Skeletal muscle tissue (tissue), 4 donors: ENCODE data around the gene PDK2. TPM values are rescaled to one million over a fixed set of nuclear protein-coding genes. Genes with fewer than 3 reads are reported as not detected.

ENCODE experiments used
- H3K27ac ChIP-seq: one replicate; pipeline ENCODE4 v1.7.0; 2013; ENCODE audit warnings: mild to moderate bottlenecking, low read depth, low read length, inconsistent platforms
- H3K27me3 ChIP-seq, 3 donors: one replicate each; pipeline ENCODE4 v1.7.0; 2013; ENCODE audit warnings: low read length in 3 of 3; ENCODE audit not compliant: control insufficient read depth in 3 of 3, insufficient read depth in 3 of 3
- H3K36me3 ChIP-seq, 3 donors: one replicate each; pipeline ENCODE4 v1.7.0; 2013; ENCODE audit warnings: low read length in 3 of 3; ENCODE audit not compliant: control insufficient read depth in 3 of 3, insufficient read depth in 3 of 3
- H3K4me1 ChIP-seq, 3 donors: one replicate each; pipeline ENCODE4 v1.7.0; 2013; ENCODE audit warnings: low read length in 3 of 3, mild to moderate bottlenecking in 3 of 3; ENCODE audit not compliant: control insufficient read depth in 3 of 3, insufficient read depth in 3 of 3
- H3K4me3 ChIP-seq, 3 donors: one replicate each; pipeline ENCODE4 v1.7.0; 2013; ENCODE audit warnings: low read length in 3 of 3
- H3K9ac ChIP-seq, 3 donors: one replicate each; pipeline ENCODE4 v1.7.0; 2013; ENCODE audit warnings: low read length in 3 of 3, mild to moderate bottlenecking in 3 of 3, moderate library complexity in 2 of 3, low read depth in 1 of 3
- H3K9me3 ChIP-seq, 3 donors: one replicate each; pipeline ENCODE4 v1.7.0; 2013; ENCODE audit warnings: low read length in 3 of 3; ENCODE audit not compliant: control insufficient read depth in 3 of 3
- total RNA-seq: library from RNA; depleted of rRNA; stranded (reverse); fragments of >200 nt; gene quantifications from one replicate; pipeline ENCODE4 v1.2.3, GENCODE V29; 2014
- donor health status: Osteomylitis.

Gene PDK2
- total RNA-seq, 1 donor from 2014 or later = 18.8 TPM

DNA sequence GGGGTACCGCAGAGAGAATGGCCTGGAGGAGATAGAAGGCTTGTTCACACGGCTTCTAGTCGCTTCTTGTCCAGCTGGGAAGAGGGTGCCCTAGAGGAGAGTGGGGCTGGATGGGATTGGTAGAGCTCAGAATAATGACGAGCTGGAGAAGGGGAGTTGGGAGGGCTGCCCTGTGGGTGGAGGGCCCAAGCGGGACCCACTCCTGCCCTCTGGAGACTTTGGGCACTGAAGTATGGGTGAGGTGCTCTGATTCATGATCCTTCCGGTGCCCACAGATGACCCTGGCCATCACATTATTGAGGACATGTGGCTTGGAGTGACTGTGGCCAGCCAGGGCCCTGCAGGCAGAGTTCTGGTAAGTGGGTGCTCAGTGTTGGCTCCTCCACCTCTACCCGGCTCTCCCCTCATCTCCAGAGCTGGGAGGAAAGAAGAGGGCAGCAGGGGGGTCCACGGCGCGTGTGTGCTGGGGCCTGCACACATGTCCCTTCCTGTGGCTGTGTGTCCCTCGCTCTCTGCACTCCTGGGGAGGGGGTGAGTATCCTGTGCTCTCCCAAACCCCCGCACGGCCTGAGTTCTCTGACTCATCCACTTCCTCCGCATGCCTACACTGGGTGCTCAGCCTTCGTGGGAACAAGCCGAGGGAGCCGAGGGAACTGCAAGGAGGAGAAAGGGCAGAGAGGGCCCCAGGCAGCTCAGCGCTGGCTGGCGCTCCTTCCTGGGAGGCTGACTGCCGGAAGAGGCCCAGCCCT is 30.7 kb upstream of the PDK2 start:
- Histone ChIP-seq H3K9ac (peak overlapping the region in 1 of 3 donors; percentile 69), H3K27ac (peak overlapping the region; percentile 91), H3K27me3 (no peaks in the 10 kb centered on the region), H3K4me3 (no peak overlapping the region), H3K36me3 (no peaks in the 10 kb centered on the region), H3K4me1 (peaks cover 77 to 87% (median 83%) of the 10 kb centered on the region in 3 donors), H3K9me3 (no peaks in the 10 kb centered on the region)

DNA sequence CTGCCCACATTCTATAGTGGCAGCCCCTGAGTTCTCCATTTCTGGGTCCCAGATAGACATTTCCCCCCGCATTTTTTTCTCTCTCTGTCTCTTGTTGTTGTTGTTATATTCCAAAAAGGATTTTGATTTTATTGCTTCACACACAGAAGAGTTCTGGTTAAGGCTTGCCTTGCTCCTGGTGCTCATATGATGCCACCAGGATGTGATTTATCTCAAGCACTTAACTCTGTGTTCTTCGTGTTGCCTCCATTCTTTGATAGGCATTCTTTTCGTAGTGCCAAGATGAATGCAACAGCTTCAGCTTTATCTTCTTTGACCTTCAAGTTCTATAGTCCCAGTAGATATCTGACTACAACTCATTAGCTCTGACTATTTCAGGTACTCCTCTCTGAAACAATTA is 30.1 kb upstream of the PDK2 start:
- Histone ChIP-seq H3K4me3 (no peak overlapping the region), H3K27ac (peak overlapping the region; percentile 91), H3K4me1 (peaks cover 71 to 84% (median 77%) of the 10 kb centered on the region in 3 donors), H3K27me3 (no peaks in the 10 kb centered on the region), H3K36me3 (peaks cover 0 to 5% (median 3%) of the 10 kb centered on the region in 3 donors), H3K9me3 (no peaks in the 10 kb centered on the region), H3K9ac (peak overlapping the region in 2 of 3 donors; percentile 43 to 69)

DNA sequence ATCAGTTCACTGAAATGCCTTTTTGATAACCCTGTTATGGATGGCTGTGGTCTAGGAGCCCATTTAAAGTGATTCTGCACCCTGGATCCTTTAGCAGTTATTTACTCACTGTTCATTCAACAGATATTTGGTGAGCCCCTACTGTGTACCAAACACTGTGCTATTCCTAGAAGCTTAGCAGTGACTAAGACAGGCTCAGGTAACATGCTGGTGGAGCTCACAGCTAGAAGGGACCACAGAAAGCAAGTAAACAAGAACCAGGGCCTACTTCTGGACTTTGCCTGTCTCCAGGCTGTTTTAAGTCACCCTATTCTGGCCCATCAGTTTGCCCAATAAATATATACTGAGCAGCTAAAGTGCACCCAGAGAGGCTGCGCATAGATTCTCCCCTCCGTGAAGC is 28.2 kb upstream of the PDK2 start:
- H3K9ac ChIP-seq = peak overlapping the region; percentile 60 to 80 (median 66)

DNA sequence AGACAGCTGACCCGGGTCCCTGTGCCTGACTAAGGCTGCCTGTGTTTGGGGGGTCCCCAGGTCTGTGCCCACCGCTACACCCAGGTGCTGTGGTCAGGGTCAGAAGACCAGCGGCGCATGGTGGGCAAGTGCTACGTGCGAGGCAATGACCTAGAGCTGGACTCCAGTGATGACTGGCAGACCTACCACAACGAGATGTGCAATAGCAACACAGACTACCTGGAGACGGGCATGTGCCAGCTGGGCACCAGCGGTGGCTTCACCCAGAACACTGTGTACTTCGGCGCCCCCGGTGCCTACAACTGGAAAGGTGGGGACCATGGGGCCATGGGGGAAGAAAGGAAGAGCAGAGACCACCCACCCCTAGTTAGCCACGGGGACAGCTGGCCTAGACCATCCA is 27.2 kb upstream of the PDK2 start:
- no peaks in the 10 kb centered on the region for H3K27me3 ChIP-seq
- H3K4me1 ChIP-seq = peaks cover 43 to 59% (median 47%) of the 10 kb centered on the region in 3 donors
- peaks cover 11 to 21% (median 20%) of the 10 kb centered on the region in 3 donors for H3K36me3 ChIP-seq
- H3K27ac ChIP-seq = peak overlapping the region; percentile 88
- no peaks in the 10 kb centered on the region for H3K9me3 ChIP-seq
- H3K4me3 ChIP-seq = no peak overlapping the region
- H3K9ac ChIP-seq = peak overlapping the region in 2 of 3 donors; percentile 66 to 80

More for the DNA sequence above, 28.2 kb upstream of the PDK2 start:
- peaks cover 53 to 69% (median 57%) of the 10 kb centered on the region in 3 donors for H3K4me1 ChIP-seq
- no peaks in the 10 kb centered on the region for H3K27me3 ChIP-seq
- H3K36me3 ChIP-seq = peaks cover 11 to 16% (median 14%) of the 10 kb centered on the region in 3 donors
- no peaks in the 10 kb centered on the region for H3K9me3 ChIP-seq
- H3K27ac ChIP-seq = peak overlapping the region; percentile 88
- peak overlapping the region in 2 of 3 donors; percentile 3 to 24 for H3K4me3 ChIP-seq

DNA sequence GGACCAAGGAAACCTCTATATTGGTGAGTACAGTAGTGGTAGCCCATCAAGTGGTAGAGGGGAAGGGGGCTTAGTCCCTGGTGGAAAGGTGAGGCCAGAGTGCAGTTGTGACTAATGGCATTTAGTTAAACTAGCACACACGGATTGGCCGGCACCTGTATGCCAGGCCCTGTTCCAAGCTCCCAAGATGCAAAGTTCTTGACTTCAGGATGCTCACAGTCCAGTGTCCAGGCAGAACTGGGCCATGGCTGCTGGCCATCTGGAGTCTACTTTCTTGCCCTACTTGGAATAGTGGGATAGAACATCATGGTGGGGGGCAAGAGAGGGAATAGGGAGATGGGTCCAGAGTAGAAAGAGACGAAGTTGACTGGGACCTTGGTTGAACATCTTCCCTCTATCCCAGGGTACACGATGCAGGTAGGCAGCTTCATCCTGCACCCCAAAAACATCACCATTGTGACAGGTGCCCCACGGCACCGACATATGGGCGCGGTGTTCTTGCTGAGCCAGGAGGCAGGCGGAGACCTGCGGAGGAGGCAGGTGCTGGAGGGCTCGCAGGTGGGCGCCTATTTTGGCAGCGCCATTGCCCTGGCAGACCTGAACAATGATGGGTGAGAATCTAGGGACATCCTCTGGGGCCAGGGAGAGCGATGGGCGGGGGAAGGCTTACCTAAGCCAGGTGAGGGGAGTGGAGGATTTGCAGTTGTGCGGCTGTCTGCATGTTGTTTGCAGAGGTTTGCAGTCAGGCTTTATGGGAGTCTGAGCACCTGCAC is 24.1 kb upstream of the PDK2 start:
- H3K9me3 ChIP-seq = no peaks in the 10 kb centered on the region
- no peak overlapping the region for H3K9ac ChIP-seq
- peaks cover 17 to 32% (median 21%) of the 10 kb centered on the region in 3 donors for H3K4me1 ChIP-seq
- H3K4me3 ChIP-seq = no peak overlapping the region
- H3K27me3 ChIP-seq = no peaks in the 10 kb centered on the region
- H3K27ac ChIP-seq = no peak overlapping the region
- H3K36me3 ChIP-seq = peaks cover 20 to 33% (median 29%) of the 10 kb centered on the region in 3 donors

DNA sequence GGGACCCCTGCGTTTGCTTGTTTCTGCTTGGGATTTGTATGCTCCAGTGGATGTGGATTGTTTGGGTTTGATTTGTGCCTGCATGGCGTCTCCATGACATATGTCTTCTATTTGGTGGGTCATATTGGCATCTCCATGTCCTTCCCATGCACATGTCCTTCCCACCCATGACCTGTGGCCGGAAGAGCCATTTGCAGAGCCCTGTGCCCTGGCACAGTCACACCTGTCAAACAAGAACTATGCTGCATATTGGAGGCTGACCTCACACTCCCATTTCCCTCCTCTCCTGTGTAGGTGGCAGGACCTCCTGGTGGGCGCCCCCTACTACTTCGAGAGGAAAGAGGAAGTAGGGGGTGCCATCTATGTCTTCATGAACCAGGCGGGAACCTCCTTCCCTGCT is 23.5 kb upstream of the PDK2 start:
- H3K4me3 ChIP-seq = no peak overlapping the region
- H3K27ac ChIP-seq = no peak overlapping the region
- H3K36me3 ChIP-seq = peaks cover 20 to 36% (median 31%) of the 10 kb centered on the region in 3 donors
- peaks cover 13 to 26% (median 17%) of the 10 kb centered on the region in 3 donors for H3K4me1 ChIP-seq
- no peak overlapping the region for H3K9ac ChIP-seq
- no peaks in the 10 kb centered on the region for H3K9me3 ChIP-seq
- H3K27me3 ChIP-seq = no peaks in the 10 kb centered on the region

DNA sequence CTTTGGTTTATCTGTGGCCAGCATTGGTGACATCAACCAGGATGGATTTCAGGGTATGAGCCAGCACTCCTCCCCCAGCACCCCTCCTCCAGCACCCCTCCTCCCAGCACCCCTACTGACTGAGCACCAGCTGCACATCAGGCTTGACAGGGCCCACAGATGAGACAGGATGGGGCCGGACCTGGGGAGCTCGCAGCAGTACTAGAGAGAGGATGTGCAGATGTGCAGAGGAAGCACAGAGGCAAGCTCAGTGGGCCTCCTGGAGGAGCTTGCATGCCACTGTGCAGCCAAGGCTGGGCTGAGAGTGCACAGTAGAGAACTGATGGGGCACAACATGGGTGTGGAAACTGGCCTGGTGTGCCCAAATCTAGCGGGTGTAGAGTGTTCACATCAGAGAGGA is 23.0 kb upstream of the PDK2 start:
- Histone ChIP-seq H3K27me3 (no peaks in the 10 kb centered on the region), H3K9me3 (no peaks in the 10 kb centered on the region), H3K9ac (no peak overlapping the region), H3K4me1 (peaks cover 8 to 22% (median 13%) of the 10 kb centered on the region in 3 donors), H3K27ac (no peak overlapping the region), H3K36me3 (peaks cover 23 to 38% (median 32%) of the 10 kb centered on the region in 3 donors), H3K4me3 (no peak overlapping the region)

DNA sequence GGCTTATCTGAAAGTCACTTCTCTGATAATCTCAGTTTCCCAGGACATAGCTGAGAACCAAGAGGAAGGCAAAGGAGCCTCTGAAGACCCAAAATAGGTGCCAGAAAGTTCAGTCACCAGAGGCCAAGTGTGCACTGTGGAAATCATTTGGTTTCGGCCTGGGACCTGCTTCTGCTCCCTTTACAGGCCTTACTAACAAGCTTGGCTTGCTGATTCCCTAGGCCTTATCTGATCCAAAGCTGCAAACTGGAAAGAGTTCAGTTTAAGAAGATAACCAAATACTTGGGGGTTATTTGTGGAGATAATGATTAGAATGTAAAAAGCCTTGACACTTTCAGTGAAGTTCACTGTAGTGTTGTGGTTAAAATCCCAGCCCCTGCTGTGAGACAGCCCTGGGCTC is 22.2 kb upstream of the PDK2 start:
- H3K36me3 ChIP-seq = peaks cover 31 to 46% (median 40%) of the 10 kb centered on the region in 3 donors
- no peaks in the 10 kb centered on the region for H3K9me3 ChIP-seq
- H3K4me1 ChIP-seq = peaks cover under 1 to 14% (median 5%) of the 10 kb centered on the region in 3 donors
- no peak overlapping the region for H3K4me3 ChIP-seq
- no peaks in the 10 kb centered on the region for H3K27me3 ChIP-seq
- no peak overlapping the region for H3K27ac ChIP-seq
- H3K9ac ChIP-seq = no peak overlapping the region

DNA sequence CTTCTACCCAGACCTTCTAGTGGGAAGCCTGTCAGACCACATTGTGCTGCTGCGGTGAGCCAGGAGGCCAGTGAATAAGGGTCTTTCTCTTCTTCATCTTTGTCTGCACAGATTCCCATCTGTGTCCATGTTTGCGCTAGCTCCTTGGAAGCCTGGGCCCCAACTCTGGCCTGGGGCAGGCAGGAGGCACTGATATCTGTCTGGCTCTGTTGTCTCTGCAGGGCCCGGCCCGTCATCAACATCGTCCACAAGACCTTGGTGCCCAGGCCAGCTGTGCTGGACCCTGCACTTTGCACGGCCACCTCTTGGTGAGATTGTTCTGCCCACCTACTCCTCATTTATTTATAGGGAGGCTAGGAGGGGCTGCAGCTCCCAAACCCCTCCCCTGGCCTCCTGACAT is 20.9 kb upstream of the PDK2 start:
- Histone ChIP-seq H3K36me3 (peaks cover 34 to 57% (median 45%) of the 10 kb centered on the region in 3 donors), H3K9me3 (no peaks in the 10 kb centered on the region), H3K27ac (no peak overlapping the region), H3K4me3 (no peak overlapping the region), H3K27me3 (no peaks in the 10 kb centered on the region), H3K9ac (no peak overlapping the region), H3K4me1 (peaks cover 2 to 12% (median 4%) of the 10 kb centered on the region in 3 donors)
